Mesenchymal stem cell (in vitro differentiated cells and primary cell): ENCODE results near the gene AFF4.

Source experiments
- DNase-seq: peaks from one replicate; pipeline ENCODE4 v3.0.0-alpha.2; 2013
- H2AFZ ChIP-seq: one replicate; pipeline ENCODE4 v1.6.1; 2013; ENCODE audit warnings: low read depth, mild to moderate bottlenecking, control low read depth, inconsistent platforms, low read length, moderate library complexity
- H2AK5ac ChIP-seq: 2 replicates; pipeline ENCODE4 v1.6.1; 2013; ENCODE audit warnings: low read length, moderate library complexity, mild to moderate bottlenecking, inconsistent platforms; ENCODE audit not compliant: severe bottlenecking
- H2BK120ac ChIP-seq: one replicate; pipeline ENCODE4 v1.6.1; 2013; ENCODE audit warnings: low read depth, mild to moderate bottlenecking, inconsistent platforms, low read length, moderate library complexity
- H2BK12ac ChIP-seq, 2 experiments: one replicate each; pipeline ENCODE4 v1.6.1; 2013; ENCODE audit warnings: inconsistent platforms in 2 of 2, low read length in 2 of 2, mild to moderate bottlenecking in 2 of 2, moderate library complexity in 2 of 2, control low read depth in 1 of 2
- H2BK15ac ChIP-seq: one replicate; pipeline ENCODE4 v1.6.1; 2013; ENCODE audit warnings: mild to moderate bottlenecking, low read depth, inconsistent platforms; ENCODE audit not compliant: poor library complexity, severe bottlenecking
- H2BK5ac ChIP-seq: 2 replicates; pipeline ENCODE4 v1.6.1; 2013; ENCODE audit warnings: low read depth, mild to moderate bottlenecking, low read length, control low read depth, inconsistent platforms; ENCODE audit not compliant: poor library complexity, severe bottlenecking
- H3K14ac ChIP-seq, 2 experiments: one replicate each; pipeline ENCODE4 v1.6.1; 2013; ENCODE audit warnings: inconsistent platforms in 2 of 2, low read length in 2 of 2, control low read depth in 1 of 2, mild to moderate bottlenecking in 1 of 2, moderate library complexity in 1 of 2
- H3K18ac ChIP-seq, 2 experiments: one replicate each; pipeline ENCODE4 v1.6.1; 2013; ENCODE audit warnings: inconsistent platforms in 2 of 2, low read length in 2 of 2, control low read depth in 1 of 2, low read depth in 1 of 2, mild to moderate bottlenecking in 1 of 2
- H3K23ac ChIP-seq, 2 experiments: one replicate each; pipeline ENCODE4 v1.6.1; 2013; ENCODE audit warnings: inconsistent platforms in 2 of 2, low read length in 2 of 2, mild to moderate bottlenecking in 2 of 2, moderate library complexity in 2 of 2, control low read depth in 1 of 2
- H3K27ac ChIP-seq: 2 replicates; pipeline ENCODE4 v1.5.1; 2013; ENCODE audit warnings: mild to moderate bottlenecking, moderate library complexity, low read length, control low read depth, inconsistent platforms; ENCODE audit not compliant: poor library complexity, severe bottlenecking
- H3K27me3 ChIP-seq, 2 experiments: 2 replicates each; pipeline versions ENCODE4 v1.6.1 to v1.7.0; 2013; ENCODE audit warnings: low read length in 2 of 2, mild to moderate bottlenecking in 2 of 2, moderate library complexity in 2 of 2, control low read depth in 1 of 2, inconsistent platforms in 1 of 2; ENCODE audit not compliant: control insufficient read depth in 1 of 2, insufficient read depth in 1 of 2
- H3K36me3 ChIP-seq, 2 experiments: 2 replicates each; pipeline versions ENCODE4 v1.6.1 to v1.7.0; 2013; ENCODE audit warnings: low read length in 2 of 2, control low read depth in 1 of 2, inconsistent platforms in 1 of 2, low read depth in 1 of 2, mild to moderate bottlenecking in 1 of 2; ENCODE audit not compliant: insufficient read depth in 2 of 2, control insufficient read depth in 1 of 2
- H3K4ac ChIP-seq, 2 experiments: one replicate each; pipeline ENCODE4 v1.6.1; 2013; ENCODE audit warnings: inconsistent platforms in 2 of 2, low read length in 2 of 2, mild to moderate bottlenecking in 2 of 2, moderate library complexity in 2 of 2, control low read depth in 1 of 2, low read depth in 1 of 2
- H3K4me1 ChIP-seq: 2 replicates; pipeline ENCODE4 v1.6.1; 2013; ENCODE audit warnings: low read depth, low read length, control low read depth; ENCODE audit not compliant: control insufficient read depth, insufficient read depth
- H3K4me2 ChIP-seq: 2 replicates; pipeline ENCODE4 v1.6.1; 2013; ENCODE audit warnings: low read length, mild to moderate bottlenecking, inconsistent platforms; ENCODE audit not compliant: poor library complexity, severe bottlenecking
- H3K4me3 ChIP-seq, 2 experiments: 2 replicates each; pipeline versions ENCODE4 v1.5.1 to v1.7.0; 2013; ENCODE audit warnings: low read length in 2 of 2, mild to moderate bottlenecking in 2 of 2, control low read depth in 1 of 2, low read depth in 1 of 2; ENCODE audit not compliant: insufficient read depth in 1 of 2
- H3K79me1 ChIP-seq: replicated peaks from 2 replicates; pipeline ENCODE4 v1.6.1; 2013; ENCODE audit warnings: mild to moderate bottlenecking, control low read depth, low read length, inconsistent platforms; ENCODE audit not compliant: poor library complexity, severe bottlenecking
- H3K9ac ChIP-seq: 2 replicates; pipeline ENCODE4 v1.7.0; 2013; ENCODE audit warnings: mild to moderate bottlenecking, low read length, moderate library complexity
- H3K9me3 ChIP-seq: 2 replicates; pipeline ENCODE4 v1.7.0; 2013; ENCODE audit warnings: mild to moderate bottlenecking, low read length; ENCODE audit not compliant: control insufficient read depth
- H4K8ac ChIP-seq: one replicate; pipeline ENCODE4 v1.6.1; 2013; ENCODE audit warnings: inconsistent platforms, mild to moderate bottlenecking, low read length, moderate library complexity
- H4K91ac ChIP-seq: one replicate; pipeline ENCODE4 v1.6.1; 2013; ENCODE audit warnings: mild to moderate bottlenecking, low read length, inconsistent platforms
- WGBS: methylation state at CpG from one replicate; pipeline ENCODE4 v1.1.7; 2013; ENCODE audit warnings: mixed read lengths; 5-methylcytosine and 5-hydroxymethylcytosine counted together

The AFF4 gene

DNA sequence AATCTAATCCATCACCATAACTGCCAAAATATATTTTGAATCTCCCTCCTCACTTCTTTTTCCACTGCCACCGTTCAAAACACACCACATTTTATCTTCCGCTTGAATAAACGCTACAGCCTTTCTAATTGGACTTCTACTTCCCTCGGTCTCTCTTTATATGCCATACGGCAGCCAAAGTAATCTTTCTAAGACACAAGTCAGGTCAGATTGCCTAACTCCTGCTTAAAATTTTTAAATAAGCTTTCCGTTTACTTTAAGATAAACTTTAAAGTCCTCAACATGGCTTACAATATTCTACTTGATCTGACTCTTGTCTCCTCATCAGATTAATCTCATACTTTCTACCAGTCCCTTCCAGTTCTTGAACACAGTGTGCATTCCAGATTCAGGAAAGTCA is 9.7 kb downstream of the AFF4 start:
- H2BK15ac ChIP-seq = no peak overlapping the region
- no peak overlapping the region for H2BK120ac ChIP-seq
- H4K91ac ChIP-seq = no peak overlapping the region
- no peak overlapping the region for H3K14ac ChIP-seq
- H3K4me2 ChIP-seq = no peak overlapping the region
- H3K4ac ChIP-seq = no peak overlapping the region
- no peak overlapping the region for H2AFZ ChIP-seq
- no peak overlapping the region for H2AK5ac ChIP-seq
- no peak overlapping the region for H3K9ac ChIP-seq
- H3K4me3 ChIP-seq = no peak overlapping the region
- no peak overlapping the region for H4K8ac ChIP-seq
- no peak overlapping the region for H3K23ac ChIP-seq
- H3K27me3 ChIP-seq = no peaks in the 10 kb centered on the region
- no peak overlapping the region for H2BK5ac ChIP-seq
- H3K4me1 ChIP-seq = peaks cover 8% of the 10 kb centered on the region
- no peak overlapping the region for H3K18ac ChIP-seq
- no peak overlapping the region for H3K27ac ChIP-seq
- H3K36me3 ChIP-seq = peaks cover 17 to 23% of the 10 kb centered on the region in 2 experiments
- H2BK12ac ChIP-seq = no peak overlapping the region
- no peak for DNase-seq
- H3K9me3 ChIP-seq = peaks cover 2% of the 10 kb centered on the region
- no peaks in the 10 kb centered on the region for H3K79me1 ChIP-seq
- 85% methylated on average over 6 of the region's 6 CpGs for WGBS

DNA sequence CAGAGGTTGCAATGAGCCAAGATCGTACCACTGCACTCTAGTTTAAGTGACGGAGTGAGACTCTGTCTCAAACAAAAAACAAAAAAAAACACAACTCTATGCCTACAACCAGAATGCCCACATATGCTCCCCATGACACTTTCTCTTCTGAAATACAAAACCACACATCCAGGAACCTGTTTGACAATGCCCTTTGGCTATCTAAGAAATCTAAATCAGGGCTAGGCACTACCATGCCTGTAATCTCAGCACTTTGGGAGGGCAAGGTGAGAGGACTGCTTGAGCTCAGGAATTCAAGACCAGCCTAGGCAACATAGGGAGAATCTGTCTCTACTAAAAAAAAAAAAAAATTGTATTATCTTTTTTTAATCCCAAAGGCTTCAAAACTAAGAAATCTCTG is 10.6 kb downstream of the AFF4 start:
- Histone ChIP-seq H3K36me3 (peaks cover 17 to 27% of the 10 kb centered on the region in 2 experiments), H2BK5ac (no peak overlapping the region), H3K9ac (no peak overlapping the region), H2BK120ac (no peak overlapping the region), H3K14ac (no peak overlapping the region), H4K8ac (no peak overlapping the region), H4K91ac (no peak overlapping the region), H2AFZ (no peak overlapping the region), H2BK15ac (no peak overlapping the region), H2BK12ac (no peak overlapping the region), H3K4ac (no peak overlapping the region), H3K4me2 (no peak overlapping the region), H3K4me3 (no peak overlapping the region), H3K79me1 (no peaks in the 10 kb centered on the region), H3K23ac (no peak overlapping the region), H3K27me3 (no peaks in the 10 kb centered on the region), H3K18ac (no peak overlapping the region), H3K27ac (no peak overlapping the region), H3K9me3 (peaks cover 2% of the 10 kb centered on the region), H3K4me1 (peaks cover 10% of the 10 kb centered on the region), H2AK5ac (no peak overlapping the region)
- 96% methylated on average over 2 of the region's 2 CpGs for WGBS
- DNase-seq = no peak

DNA sequence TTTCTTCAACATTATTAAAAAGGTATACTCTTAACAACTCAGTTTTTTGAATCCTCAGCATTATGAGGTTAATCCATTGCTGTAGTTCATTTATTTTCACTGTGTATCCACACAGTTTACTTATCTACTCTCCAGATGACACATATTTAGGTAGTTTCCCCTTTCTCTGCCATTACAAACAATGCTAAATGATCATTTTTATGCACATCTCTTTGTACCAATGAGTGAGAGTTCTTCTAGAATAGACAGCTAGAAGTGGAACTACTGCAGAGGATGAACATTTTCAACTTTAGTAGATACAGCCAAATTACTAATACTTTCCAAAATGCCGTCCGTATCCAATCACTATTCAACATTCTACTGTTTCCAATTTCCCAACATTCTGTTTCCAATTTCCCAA is 11.5 kb downstream of the AFF4 start:
- Histone ChIP-seq H3K23ac (no peak overlapping the region), H3K27me3 (no peaks in the 10 kb centered on the region), H3K4me3 (no peak overlapping the region)

DNA sequence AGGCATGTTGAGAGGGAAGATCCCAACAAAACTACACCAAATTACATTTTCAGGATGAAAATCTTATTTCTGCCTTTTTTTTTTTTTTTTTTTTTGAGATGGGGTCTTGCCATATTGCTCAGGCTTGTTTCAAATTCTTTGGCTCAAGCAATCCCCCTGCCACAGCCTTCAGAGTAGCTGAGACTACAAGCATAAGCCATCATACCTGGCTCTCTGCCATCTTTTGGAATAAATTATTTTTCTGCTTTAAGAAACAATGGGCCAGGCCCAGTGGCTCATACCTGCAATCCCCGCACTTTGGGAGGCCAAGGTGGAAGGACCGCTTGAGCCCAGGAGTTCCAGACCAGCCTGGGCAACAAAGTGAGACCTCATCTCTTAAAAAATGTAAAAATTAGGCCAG is 14.3 kb downstream of the AFF4 start:
- H3K9me3 ChIP-seq = no peaks in the 10 kb centered on the region
- no peak overlapping the region for H3K18ac ChIP-seq
- no peak overlapping the region for H3K9ac ChIP-seq
- no peaks in the 10 kb centered on the region for H3K27me3 ChIP-seq
- no peak overlapping the region for H2AFZ ChIP-seq
- no peak overlapping the region for H2BK5ac ChIP-seq
- H3K36me3 ChIP-seq = peaks cover 7 to 16% of the 10 kb centered on the region in 2 experiments
- H2AK5ac ChIP-seq = no peak overlapping the region
- H3K79me1 ChIP-seq = no peaks in the 10 kb centered on the region
- no peak overlapping the region for H4K91ac ChIP-seq
- no peak overlapping the region for H3K14ac ChIP-seq
- H3K4ac ChIP-seq = no peak overlapping the region
- no peak overlapping the region for H4K8ac ChIP-seq
- WGBS = 100% methylated on average over 2 of the region's 2 CpGs
- no peak overlapping the region for H3K4me2 ChIP-seq
- no peak overlapping the region for H2BK120ac ChIP-seq
- no peak for DNase-seq
- no peak overlapping the region for H3K27ac ChIP-seq
- H2BK12ac ChIP-seq = no peak overlapping the region
- H2BK15ac ChIP-seq = no peak overlapping the region
- no peak overlapping the region for H3K23ac ChIP-seq
- peaks cover 9% of the 10 kb centered on the region for H3K4me1 ChIP-seq
- no peak overlapping the region for H3K4me3 ChIP-seq

More for the DNA sequence above, 11.5 kb downstream of the AFF4 start:
- no peak for DNase-seq
- no peak overlapping the region for H2BK120ac ChIP-seq
- H3K14ac ChIP-seq = no peak overlapping the region
- no peak overlapping the region for H2AFZ ChIP-seq
- H3K18ac ChIP-seq = no peak overlapping the region
- peaks cover 17 to 27% of the 10 kb centered on the region in 2 experiments for H3K36me3 ChIP-seq
- no peak overlapping the region for H3K9ac ChIP-seq
- no peak overlapping the region for H3K4me2 ChIP-seq
- no peak overlapping the region for H2BK15ac ChIP-seq
- no peak overlapping the region for H4K8ac ChIP-seq
- no peak overlapping the region for H4K91ac ChIP-seq
- no peak overlapping the region for H3K27ac ChIP-seq
- H3K79me1 ChIP-seq = no peaks in the 10 kb centered on the region
- 95% methylated on average over 2 of the region's 2 CpGs for WGBS
- no peak overlapping the region for H2BK12ac ChIP-seq
- H3K9me3 ChIP-seq = peaks cover 2% of the 10 kb centered on the region
- no peak overlapping the region for H3K4ac ChIP-seq
- H3K4me1 ChIP-seq = peaks cover 10% of the 10 kb centered on the region
- H2BK5ac ChIP-seq = no peak overlapping the region
- H2AK5ac ChIP-seq = no peak overlapping the region
